Stimulated activated CD4-positive, alpha-beta T cell treated with anti-CD3 and anti-CD28 coated beads, Interleukin-15, amount 100 ng/mL, for 48 hours (primary cell): Measurements from ENCODE around the gene TIMM17A.
"Not testable (repeated sequence)": the region's sequence is repeated elsewhere in the genome, so short reads cannot be mapped to it uniquely, and the experiment has no call there.

Experiments
- DNase-seq, 2 donors: peaks; one replicate each; pipeline ENCODE4 v3.0.0-alpha.2; 2020; ENCODE audit warnings: low read depth in 2 of 2

TIMM17A gene

GRCh38 chr1:201940316-201940715 is 15.0 kb upstream of the TIMM17A start:
- DNase-seq = not testable (repeated sequence)

GRCh38 chr1:201941420-201942128 is 13.7 kb upstream of the TIMM17A start:
- DNase-seq = no peak

GRCh38 chr1:201942129-201942495 is 13.2 kb upstream of the TIMM17A start:
- DNase-seq = no peak

GRCh38 chr1:201944002-201944401 is 11.3 kb upstream of the TIMM17A start:
- no peak for DNase-seq

GRCh38 chr1:201944639-201945038 is 10.7 kb upstream of the TIMM17A start:
- no peak for DNase-seq

- DNase-seq = no peak
Observed at GRCh38 chr1:201945157-201945556, 10.1 kb upstream of the TIMM17A start.

- no peak for DNase-seq
Observed at GRCh38 chr1:201945863-201946223, 9.5 kb upstream of the TIMM17A start.

GRCh38 chr1:201946224-201946908 is 8.9 kb upstream of the TIMM17A start, which contains the start of gene LMOD1:
Gene LMOD1, minus strand, starts transcription at chr1:201946548. Its CDS starts 208 bp downstream, at chr1:201946340.
- no peak for DNase-seq

- DNase-seq = no peak
Observed at GRCh38 chr1:201947697-201948008, 7.7 kb upstream of the TIMM17A start.

- no peak for DNase-seq
Observed at GRCh38 chr1:201949491-201949890, 5.8 kb upstream of the TIMM17A start.

GRCh38 chr1:201954263-201955008 is 867 bp upstream of the TIMM17A start:
- DNase-seq = no peak

GRCh38 chr1:201955729-201956143 is 433 bp downstream of the TIMM17A start:
- no peak for DNase-seq

GRCh38 chr1:201958348-201958747 is 3.0 kb downstream of the TIMM17A start:
- no peak for DNase-seq

GRCh38 chr1:201962382-201962781 is 7.1 kb downstream of the TIMM17A start:
- not testable (repeated sequence) for DNase-seq

- no peak for DNase-seq
Observed at GRCh38 chr1:201964261-201964660, 9.0 kb downstream of the TIMM17A start.

GRCh38 chr1:201966171-201966570 is 10.9 kb downstream of the TIMM17A start:
- no peak for DNase-seq

GRCh38 chr1:201968202-201968925 is 13.1 kb downstream of the TIMM17A start:
- DNase-seq = no peak

GRCh38 chr1:201970334-201971159 is 15.2 kb downstream of the TIMM17A start:
- no peak for DNase-seq

GRCh38 chr1:201982082-201982622 is 26.8 kb downstream of the TIMM17A start:
- peak; percentile 17 to 61 for DNase-seq

- DNase-seq = peak; percentile 30 to 36
Observed at GRCh38 chr1:201982623-201983379, 27.5 kb downstream of the TIMM17A start, which contains the start of gene RNPEP. Gene RNPEP, plus strand, starts transcription at chr1:201982648. Its CDS starts 19 bp downstream, at chr1:201982667.
